GM12892 (cell line): ENCODE measurements around the gene SMIM5.

Source experiments
- POLR2A ChIP-seq: IDR thresholded peaks from 2 replicates; pipeline ENCODE4 v1.6.1; 2011; ENCODE audit warnings: low read depth, low read length, control low read depth
- POLR2AphosphoS5 ChIP-seq: IDR thresholded peaks from 2 replicates; pipeline ENCODE4 v1.6.1; 2011; ENCODE audit warnings: low read depth, low read length, control low read depth
- TAF1 ChIP-seq: IDR thresholded peaks from 2 replicates; pipeline ENCODE4 v1.6.1; 2011; ENCODE audit warnings: low read depth, mild to moderate bottlenecking, control low read depth, low read length, borderline replicate concordance

DNA sequence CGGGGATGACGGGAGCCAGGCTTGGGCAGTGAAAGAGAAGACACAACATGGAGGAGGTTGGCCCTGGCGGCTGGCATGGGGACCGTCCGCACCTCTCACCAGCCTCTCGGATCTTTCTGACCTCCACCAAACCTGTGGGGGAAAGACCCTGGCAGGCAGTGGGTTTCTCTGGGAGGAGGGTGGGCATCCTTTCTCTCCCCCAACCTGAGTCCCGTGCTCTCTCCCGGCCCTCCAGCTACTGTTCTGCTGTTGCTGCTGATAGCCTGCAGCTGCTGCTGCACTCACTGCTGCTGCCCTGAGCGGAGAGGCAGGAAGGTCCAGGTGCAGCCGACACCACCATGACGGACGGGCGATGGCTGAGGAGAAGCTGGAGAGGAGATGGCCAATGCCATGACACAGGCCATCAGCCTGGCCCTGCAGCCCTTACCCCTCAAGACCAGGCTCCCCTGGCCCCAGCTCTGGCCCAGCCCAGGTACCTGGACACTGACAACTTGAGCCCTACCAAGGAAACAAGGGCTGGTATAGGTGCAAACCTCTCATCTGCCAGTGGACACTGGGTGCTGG is 7.4 kb downstream of the SMIM5 start:
- TF ChIP-seq POLR2A = no peak
- no peak for TF ChIP-seq TAF1
- TF ChIP-seq POLR2AphosphoS5 = no peak
